Heart left ventricle (tissue), 13 donors: ENCODE measurements around the gene GTF2B.
A peak's percentile ranks its signal among the peaks of the same experiment; 100 is the strongest.

Experiments
- POLR2A ChIP-seq, 2 donors: fragments of 450-650 bp; IDR thresholded peaks; one replicate each; pipeline ENCODE4 v1.6.1; 2017; ENCODE audit warnings: antibody characterized with exemption in 2 of 2, mild to moderate bottlenecking in 2 of 2, moderate library complexity in 2 of 2
- TF ChIP-seq, protein P1 (sequence below), 12 donors: fragments of 200-600 bp; sonication (generic) in 4 of 12; IDR thresholded peaks; one replicate each; pipeline versions ENCODE4 v1.5.0 to v1.8.0; 2018 to 2022; ENCODE audit warnings: antibody characterized with exemption in 12 of 12, mild to moderate bottlenecking in 5 of 12
- donor health status: ischemic (EF 13 %, LVEDD 7.1; RV severe dilation, severe dysfunction).
- donor health status: DM: no; HTN: yes; CAD: no.
- donor health status: DM: no; HTN: no; CAD: no.
- donor health status: ischemic (EF 25% LVEDD 6.9; RV normal size, moderate dysfunction).
- donor health status: ischemic (EF 25% LVEDD 5.7; RV mildly dilated, moderate dysfunction).
- donor health status: ischemic (EF 35%, LVEDD 5.7; RV mildly dilated, moderate dysfunction).
- donor health status: nonischemic (EF 11% LVEDD 7.7; RV severe dilation, severe dysfunction).
- donor health status: DM: yes; HTN: yes; CAD: no.
- donor health status: PGD.
- donor health status: ischemic (EF 29% LVEDD 5.4; RV normal size, mild dysfunction).
- donor health status: nonischemic (EF 23%, LVEDD 6.1; RV moderate dilation, normal function).

DNA sequence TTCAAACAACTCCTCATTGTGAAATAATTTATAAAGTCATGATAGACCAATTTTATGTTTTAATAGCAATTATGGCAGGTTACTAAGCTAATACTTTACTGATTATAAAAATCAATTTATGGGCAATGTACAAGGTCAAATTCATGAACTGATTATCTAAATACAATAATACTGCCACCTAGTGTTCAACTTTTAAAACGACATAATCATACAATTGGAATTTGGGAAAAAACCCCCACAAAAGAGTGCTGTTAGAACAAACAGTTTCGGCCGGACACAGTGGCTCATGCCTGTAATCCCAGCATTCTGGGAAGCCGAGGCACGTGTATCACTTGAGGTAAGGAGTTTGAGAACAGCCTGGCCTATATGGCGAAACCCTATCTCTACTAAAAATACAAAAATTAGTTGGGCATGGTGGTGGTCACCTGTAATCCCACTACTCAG is 14.0 kb downstream of the GTF2B start:
- TF ChIP-seq, protein P1, sequence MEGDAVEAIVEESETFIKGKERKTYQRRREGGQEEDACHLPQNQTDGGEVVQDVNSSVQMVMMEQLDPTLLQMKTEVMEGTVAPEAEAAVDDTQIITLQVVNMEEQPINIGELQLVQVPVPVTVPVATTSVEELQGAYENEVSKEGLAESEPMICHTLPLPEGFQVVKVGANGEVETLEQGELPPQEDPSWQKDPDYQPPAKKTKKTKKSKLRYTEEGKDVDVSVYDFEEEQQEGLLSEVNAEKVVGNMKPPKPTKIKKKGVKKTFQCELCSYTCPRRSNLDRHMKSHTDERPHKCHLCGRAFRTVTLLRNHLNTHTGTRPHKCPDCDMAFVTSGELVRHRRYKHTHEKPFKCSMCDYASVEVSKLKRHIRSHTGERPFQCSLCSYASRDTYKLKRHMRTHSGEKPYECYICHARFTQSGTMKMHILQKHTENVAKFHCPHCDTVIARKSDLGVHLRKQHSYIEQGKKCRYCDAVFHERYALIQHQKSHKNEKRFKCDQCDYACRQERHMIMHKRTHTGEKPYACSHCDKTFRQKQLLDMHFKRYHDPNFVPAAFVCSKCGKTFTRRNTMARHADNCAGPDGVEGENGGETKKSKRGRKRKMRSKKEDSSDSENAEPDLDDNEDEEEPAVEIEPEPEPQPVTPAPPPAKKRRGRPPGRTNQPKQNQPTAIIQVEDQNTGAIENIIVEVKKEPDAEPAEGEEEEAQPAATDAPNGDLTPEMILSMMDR (IDR thresholded peaks at IDR 0.05), result peak; percentile 45 to 76 (median 64)
- TF ChIP-seq POLR2A (IDR thresholded peaks at IDR 0.05), result no peak
